Superior temporal gyrus (tissue), 1 donor: ENCODE data around the gene GLOD5.

Experiments used
- DNase-seq: peaks from one replicate; pipeline ENCODE4 v3.0.0-alpha.2; 2016; ENCODE audit errors: extremely low spot score

The GLOD5 gene

GRCh38 chrX:48753708-48754228 lies 7.8 kb upstream of the GLOD5 start:
- no peak for DNase-seq

- DNase-seq: no peak
Observed at GRCh38 chrX:48754238-48754637, 7.3 kb upstream of the GLOD5 start.

- no peak for DNase-seq
Observed at GRCh38 chrX:48769230-48769629, 7.7 kb downstream of the GLOD5 start.

GRCh38 chrX:48770296-48770695 lies 8.7 kb downstream of the GLOD5 start:
- DNase-seq: no peak

- DNase-seq: no peak
Observed at GRCh38 chrX:48772602-48773001, 11.1 kb downstream of the GLOD5 start.

- no peak for DNase-seq
Observed at GRCh38 chrX:48776818-48777439, 15.4 kb downstream of the GLOD5 start.

GRCh38 chrX:48779399-48779798 lies 17.9 kb downstream of the GLOD5 start:
- no peak for DNase-seq

GRCh38 chrX:48781705-48782104 lies 20.2 kb downstream of the GLOD5 start:
- no peak for DNase-seq

- no peak for DNase-seq
Observed at GRCh38 chrX:48782216-48782615, 20.7 kb downstream of the GLOD5 start.

- no peak for DNase-seq
Observed at GRCh38 chrX:48782795-48783194, 21.2 kb downstream of the GLOD5 start.

GRCh38 chrX:48784726-48785125 lies 23.2 kb downstream of the GLOD5 start:
- no peak for DNase-seq

- DNase-seq: no peak
Observed at GRCh38 chrX:48785186-48785539, 23.6 kb downstream of the GLOD5 start.

- DNase-seq: no peak
Observed at GRCh38 chrX:48785540-48786214, 24.1 kb downstream of the GLOD5 start.

- no peak for DNase-seq
Observed at GRCh38 chrX:48786341-48786800, 24.8 kb downstream of the GLOD5 start, which contains the start of gene GATA1. Gene GATA1 (plus strand): TSS chrX:48786590. CDS start chrX:48791110, 4,520 bp downstream.

GRCh38 chrX:48786825-48787504 lies 25.4 kb downstream of the GLOD5 start:
- DNase-seq: no peak

GRCh38 chrX:48787505-48788443 lies 26.2 kb downstream of the GLOD5 start:
- no peak for DNase-seq

GRCh38 chrX:48789366-48790220 lies 28.0 kb downstream of the GLOD5 start:
- no peak for DNase-seq

- DNase-seq: no peak
Observed at GRCh38 chrX:48790477-48790876, 28.9 kb downstream of the GLOD5 start.

GRCh38 chrX:48791063-48791820 lies 29.7 kb downstream of the GLOD5 start:
- no peak for DNase-seq

GRCh38 chrX:48792219-48792618 lies 30.7 kb downstream of the GLOD5 start:
- DNase-seq: no peak
